HG03135 (cell line): ENCODE results near the gene SLC8A1.

Source experiments
- ATAC-seq: cut with Tn5 transposase; IDR thresholded peaks from one replicate; pipeline ENCODE4 v1.9.1; 2021; ENCODE audit warnings: mild to moderate bottlenecking, moderate library complexity; ENCODE audit not compliant: unreplicated experiment

Gene SLC8A1

GRCh38 chr2:40358783-40359182 is 93.1 kb downstream of the SLC8A1 start:
- no peak for ATAC-seq

GRCh38 chr2:40357667-40358066 is 94.2 kb downstream of the SLC8A1 start:
- no peak for ATAC-seq

- ATAC-seq = no peak
Observed at GRCh38 chr2:40355451-40355850, 96.4 kb downstream of the SLC8A1 start.

- ATAC-seq = no peak
Observed at GRCh38 chr2:40353231-40353630, 98.7 kb downstream of the SLC8A1 start.

- ATAC-seq = no peak
Observed at GRCh38 chr2:40352703-40353099, 99.2 kb downstream of the SLC8A1 start.

GRCh38 chr2:40352041-40352702 is 99.7 kb downstream of the SLC8A1 start:
- no peak for ATAC-seq

GRCh38 chr2:40348665-40349064 is 103.2 kb downstream of the SLC8A1 start:
- ATAC-seq = no peak

GRCh38 chr2:40348038-40348437 is 103.9 kb downstream of the SLC8A1 start:
- ATAC-seq = no peak

GRCh38 chr2:40346535-40347354 is 105.1 kb downstream of the SLC8A1 start:
- ATAC-seq = no peak

GRCh38 chr2:40344364-40344763 is 107.5 kb downstream of the SLC8A1 start:
- ATAC-seq = no peak

- no peak for ATAC-seq
Observed at GRCh38 chr2:40343902-40344301, 108.0 kb downstream of the SLC8A1 start.

- no peak for ATAC-seq
Observed at GRCh38 chr2:40341198-40341597, 110.7 kb downstream of the SLC8A1 start.

- no peak for ATAC-seq
Observed at GRCh38 chr2:40339026-40339425, 112.9 kb downstream of the SLC8A1 start.

- no peak for ATAC-seq
Observed at GRCh38 chr2:40332191-40332826, 119.6 kb downstream of the SLC8A1 start.

- ATAC-seq = no peak
Observed at GRCh38 chr2:40330096-40330495, 121.8 kb downstream of the SLC8A1 start.

- no peak for ATAC-seq
Observed at GRCh38 chr2:40329739-40330030, 122.2 kb downstream of the SLC8A1 start.

GRCh38 chr2:40325116-40325515 is 126.8 kb downstream of the SLC8A1 start:
- no peak for ATAC-seq

GRCh38 chr2:40324656-40325055 is 127.2 kb downstream of the SLC8A1 start:
- no peak for ATAC-seq

GRCh38 chr2:40321822-40322221 is 130.1 kb downstream of the SLC8A1 start:
- ATAC-seq = no peak

- no peak for ATAC-seq
Observed at GRCh38 chr2:40321016-40321623, 130.8 kb downstream of the SLC8A1 start.

- ATAC-seq = no peak
Observed at GRCh38 chr2:40318921-40319320, 133.0 kb downstream of the SLC8A1 start.

GRCh38 chr2:40317761-40318160 is 134.1 kb downstream of the SLC8A1 start:
- ATAC-seq = no peak
